ENCODE results near the gene GSTO2. TPM values are rescaled to one million over a fixed set of nuclear protein-coding genes. Genes with fewer than 3 reads are reported as not detected.

Gene GSTO2
- total and polyA plus RNA-seq, 10 donors = 0.32 to 1.4 (median 0.91) TPM

DNA sequence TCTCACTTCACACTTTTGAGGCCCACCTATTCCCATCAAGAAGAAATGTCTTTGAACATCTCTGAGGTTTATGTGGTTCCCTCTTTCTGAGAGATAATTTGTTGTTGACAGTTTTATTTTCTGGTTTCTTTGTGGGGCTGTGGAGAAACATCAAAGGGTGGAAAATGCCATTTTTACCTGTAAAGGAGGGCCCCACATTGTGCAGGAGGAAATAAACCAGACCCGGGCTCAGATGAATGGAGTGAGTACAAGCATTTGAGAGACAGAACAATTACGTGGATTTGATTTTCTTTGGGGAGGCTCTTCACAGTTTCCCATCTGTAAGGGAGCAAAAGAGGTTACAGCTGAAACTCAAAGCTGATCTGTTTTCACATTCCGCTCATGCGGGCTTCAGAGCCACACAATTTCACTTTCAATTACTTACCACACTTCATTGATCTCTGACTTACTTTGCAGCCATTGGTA is 39.5 kb downstream of the GSTO2 start:
- peaks cover 10 to 95% (median 42%) of the 10 kb centered on the region in 6 donors for H3K4me1 ChIP-seq
- WGBS, 5 donors = 42 to 64% (median 49%) methylated on average over 4 of the region's 4 CpGs
- intact Hi-C loops (cut with DNase I; ENCODE audit: low total_unique reads) = no loop called here

DNA sequence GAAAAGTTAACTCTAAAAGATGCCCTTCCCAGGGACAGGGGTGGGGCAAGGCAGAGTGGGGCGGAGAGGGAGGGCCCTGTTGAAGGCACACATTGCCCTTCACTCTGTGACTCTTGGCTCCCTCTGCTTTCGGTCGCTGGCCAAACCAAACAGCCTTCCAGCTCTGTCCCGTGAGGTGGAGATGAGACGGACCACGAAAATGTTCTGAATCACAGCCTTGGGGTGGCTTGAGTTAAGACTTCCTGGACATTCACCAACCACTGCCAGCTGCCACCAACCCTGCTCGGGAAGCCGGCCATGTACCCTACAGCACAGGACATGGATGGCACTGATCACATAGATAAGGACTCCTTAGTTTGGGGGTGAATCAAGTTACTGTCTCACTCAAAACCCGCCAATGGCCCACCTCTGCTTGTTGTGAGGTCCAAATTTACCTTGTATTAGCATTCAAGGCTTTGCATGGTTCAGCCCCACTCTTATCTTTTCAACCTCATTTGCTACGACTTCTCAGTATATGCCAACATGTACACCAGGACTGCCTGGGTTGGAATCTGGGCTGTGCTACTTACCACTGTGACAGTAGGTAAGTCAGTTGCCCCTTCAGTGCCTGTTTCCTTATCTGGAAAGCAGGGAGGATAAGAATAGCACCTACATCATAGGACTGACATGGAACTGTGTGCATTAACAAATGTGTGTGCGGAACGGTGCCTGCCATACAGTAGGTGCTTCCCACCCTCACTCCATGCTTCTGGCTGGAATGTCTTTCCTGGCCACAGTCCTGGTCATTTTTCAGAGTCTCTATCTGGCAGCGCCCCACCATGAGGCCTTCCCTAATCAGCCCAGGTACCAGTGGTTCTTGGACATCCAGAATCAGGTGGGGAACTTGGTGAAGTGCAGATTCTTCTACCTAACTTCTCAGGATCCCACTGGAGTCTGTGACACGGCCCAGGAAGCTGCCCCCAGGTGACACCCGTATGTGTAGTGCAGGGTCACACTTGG is 41.3 kb downstream of the GSTO2 start:
- no peak overlapping the region for H3K4me3 ChIP-seq
- no peaks in the 10 kb centered on the region for H3K9me3 ChIP-seq
- intact Hi-C loops (cut with DNase I; ENCODE audit: low total_unique reads) = no loop called here
- WGBS, 5 donors = 81 to 91% (median 83%) methylated on average over 15 of the region's 15 CpGs
- DNase-seq = no peak
- H3K27me3 ChIP-seq (replicated peaks in 1 of 7) = no peaks in the 10 kb centered on the region
- H3K27ac ChIP-seq = peak overlapping the region in 4 of 8 donors; percentile 4 to 59 (median 30)
- peaks cover 2 to 76% (median 35%) of the 10 kb centered on the region in 6 donors for H3K36me3 ChIP-seq
- TF ChIP-seq POLR2A (IDR thresholded peaks at IDR 0.05) = no peak
- peak in 2 of 3 donors; percentile 19 to 34 for TF ChIP-seq POLR2AphosphoS5 (IDR thresholded peaks at IDR 0.05)
- H3K4me1 ChIP-seq = peaks cover 10 to 93% (median 33%) of the 10 kb centered on the region in 6 donors

More for the DNA sequence above, 39.5 kb downstream of the GSTO2 start:
- H3K36me3 ChIP-seq = peaks cover 0 to 58% (median 17%) of the 10 kb centered on the region in 6 donors
- H3K4me3 ChIP-seq = no peak overlapping the region
- TF ChIP-seq, protein P1, sequence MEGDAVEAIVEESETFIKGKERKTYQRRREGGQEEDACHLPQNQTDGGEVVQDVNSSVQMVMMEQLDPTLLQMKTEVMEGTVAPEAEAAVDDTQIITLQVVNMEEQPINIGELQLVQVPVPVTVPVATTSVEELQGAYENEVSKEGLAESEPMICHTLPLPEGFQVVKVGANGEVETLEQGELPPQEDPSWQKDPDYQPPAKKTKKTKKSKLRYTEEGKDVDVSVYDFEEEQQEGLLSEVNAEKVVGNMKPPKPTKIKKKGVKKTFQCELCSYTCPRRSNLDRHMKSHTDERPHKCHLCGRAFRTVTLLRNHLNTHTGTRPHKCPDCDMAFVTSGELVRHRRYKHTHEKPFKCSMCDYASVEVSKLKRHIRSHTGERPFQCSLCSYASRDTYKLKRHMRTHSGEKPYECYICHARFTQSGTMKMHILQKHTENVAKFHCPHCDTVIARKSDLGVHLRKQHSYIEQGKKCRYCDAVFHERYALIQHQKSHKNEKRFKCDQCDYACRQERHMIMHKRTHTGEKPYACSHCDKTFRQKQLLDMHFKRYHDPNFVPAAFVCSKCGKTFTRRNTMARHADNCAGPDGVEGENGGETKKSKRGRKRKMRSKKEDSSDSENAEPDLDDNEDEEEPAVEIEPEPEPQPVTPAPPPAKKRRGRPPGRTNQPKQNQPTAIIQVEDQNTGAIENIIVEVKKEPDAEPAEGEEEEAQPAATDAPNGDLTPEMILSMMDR (IDR thresholded peaks at IDR 0.05 in 8 of 11, conservative IDR thresholded peaks at IDR 0.05 in 3 of 11) = no peak
- TF ChIP-seq POLR2AphosphoS5 (IDR thresholded peaks at IDR 0.05) (no peak), POLR2A (IDR thresholded peaks at IDR 0.05) (no peak)
- H3K9me3 ChIP-seq = no peaks in the 10 kb centered on the region
- no peak for DNase-seq
- peak overlapping the region in 7 of 8 donors; percentile 4 to 63 (median 25) for H3K27ac ChIP-seq
- H3K27me3 ChIP-seq (replicated peaks in 1 of 7) = no peaks in the 10 kb centered on the region

DNA sequence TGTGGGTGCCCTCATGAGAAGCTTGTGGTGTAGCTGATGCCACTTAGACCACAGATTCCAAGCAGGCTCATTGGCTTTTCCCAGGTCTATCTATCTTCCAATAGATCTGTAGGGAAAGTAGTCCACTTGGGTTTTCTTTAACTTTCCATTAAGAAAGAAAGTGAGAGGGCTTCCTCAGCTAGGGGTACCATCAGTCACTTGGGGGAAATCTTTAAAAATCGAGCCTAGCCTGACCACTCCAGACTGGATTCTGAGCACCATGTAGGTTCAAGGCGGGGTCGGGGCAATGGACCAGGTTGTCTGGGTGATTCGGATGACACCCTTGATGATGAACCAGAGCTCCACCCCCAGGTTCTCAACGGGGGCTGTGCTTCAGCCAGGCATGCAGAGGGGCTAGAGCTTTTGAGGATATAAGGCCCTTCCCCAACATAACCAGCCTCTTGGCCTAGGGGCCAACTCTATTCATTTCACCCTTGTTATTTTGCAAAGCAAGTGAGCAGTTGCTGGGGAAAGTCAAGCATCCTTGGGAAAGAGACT is 42.3 kb downstream of the GSTO2 start:
- intact Hi-C loops (cut with DNase I; ENCODE audit: low total_unique reads) = no loop called here
- no peaks in the 10 kb centered on the region for H3K27me3 ChIP-seq (replicated peaks in 1 of 7)
- 82 to 89% (median 85%) methylated on average over 5 of the region's 5 CpGs for WGBS, 5 donors
- no peak for DNase-seq
- H3K4me1 ChIP-seq = peaks cover 4 to 86% (median 28%) of the 10 kb centered on the region in 6 donors
- TF ChIP-seq POLR2AphosphoS5 (IDR thresholded peaks at IDR 0.05) = no peak
- TF ChIP-seq, protein P1 (IDR thresholded peaks at IDR 0.05 in 8 of 11, conservative IDR thresholded peaks at IDR 0.05 in 3 of 11) = no peak
- no peak for TF ChIP-seq POLR2A (IDR thresholded peaks at IDR 0.05)
- H3K27ac ChIP-seq = peak overlapping the region in 2 of 8 donors; percentile 48 to 59
- no peak overlapping the region for H3K4me3 ChIP-seq
- peaks cover 5 to 86% (median 43%) of the 10 kb centered on the region in 6 donors for H3K36me3 ChIP-seq
- H3K9me3 ChIP-seq = no peaks in the 10 kb centered on the region

DNA sequence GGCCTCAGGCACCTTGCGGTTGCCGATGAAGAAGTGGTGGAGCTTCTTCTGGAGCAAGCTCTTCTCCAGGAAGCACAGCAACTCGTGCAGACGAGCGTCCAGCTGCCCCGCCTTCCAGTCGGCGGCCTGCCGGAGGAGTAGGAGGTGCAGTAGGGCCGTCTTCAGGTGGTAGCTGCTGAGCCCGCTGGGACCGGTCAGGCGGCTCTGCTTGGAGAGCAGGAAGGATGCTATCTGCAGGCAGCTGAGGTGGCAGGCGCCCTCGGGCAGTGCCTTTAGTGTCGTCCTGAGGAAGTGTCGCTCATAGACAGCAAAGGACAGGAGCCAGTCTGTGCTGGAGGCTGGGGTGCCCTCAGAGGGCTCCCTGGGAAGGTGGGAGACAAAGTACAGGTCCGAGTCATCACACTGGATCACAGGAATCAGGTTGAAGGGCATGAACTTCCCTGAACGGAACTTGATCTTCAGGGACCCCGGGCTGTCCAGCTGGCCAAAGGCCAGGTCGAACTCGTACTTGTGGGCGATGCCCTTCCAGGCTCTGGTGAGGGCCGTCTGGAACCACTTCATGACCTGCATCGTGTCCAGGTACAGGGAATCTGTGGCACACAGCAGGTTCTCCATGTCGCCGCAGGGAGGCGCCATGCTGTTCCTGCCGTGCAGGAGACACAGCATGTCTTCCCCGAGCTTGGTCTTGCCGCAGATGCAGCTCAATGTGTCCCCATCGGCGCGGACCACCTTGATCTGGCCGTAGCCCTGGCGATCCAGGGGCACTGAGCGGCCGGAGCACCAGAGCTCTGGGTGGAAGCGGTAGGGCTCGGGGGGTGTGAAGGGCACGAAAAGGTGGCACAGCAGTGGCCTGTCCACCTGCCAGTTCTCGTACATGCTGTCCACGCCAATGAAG is 45.9 kb downstream of the GSTO2 start:
- H3K4me1 ChIP-seq = peaks cover 15 to 86% (median 37%) of the 10 kb centered on the region in 6 donors
- 87 to 93% (median 92%) methylated on average over 30 to 43 of the region's 43 CpGs for WGBS, 5 donors
- no peak overlapping the region for H3K27ac ChIP-seq
- TF ChIP-seq POLR2AphosphoS5 (IDR thresholded peaks at IDR 0.05) (peak in 1 of 3 donors; percentile 63), POLR2A (IDR thresholded peaks at IDR 0.05) (no peak)
- TF ChIP-seq, protein P1 (IDR thresholded peaks at IDR 0.05 in 8 of 11, conservative IDR thresholded peaks at IDR 0.05 in 3 of 11) = no peak
- no peaks in the 10 kb centered on the region for H3K27me3 ChIP-seq (replicated peaks in 1 of 7)
- H3K4me3 ChIP-seq = no peak overlapping the region
- peak; percentile 72 for DNase-seq
- intact Hi-C loops (cut with DNase I; ENCODE audit: low total_unique reads) = no loop called here
- H3K9me3 ChIP-seq = no peaks in the 10 kb centered on the region
- H3K36me3 ChIP-seq = peaks cover 5 to 82% (median 44%) of the 10 kb centered on the region in 6 donors
